HG03097 (cell line): ENCODE results near the gene POLR3E.

Source experiments
- ATAC-seq: cut with Tn5 transposase; IDR thresholded peaks from one replicate; pipeline ENCODE4 v1.9.1; 2021; ENCODE audit not compliant: unreplicated experiment, low FRiP score

Gene POLR3E

GRCh38 chr16:22380529-22380928, 83.3 kb downstream of the POLR3E start:
- ATAC-seq, result no peak

- no peak for ATAC-seq
Measured at GRCh38 chr16:22381392-22381791, 84.2 kb downstream of the POLR3E start.

GRCh38 chr16:22383827-22384226, 86.6 kb downstream of the POLR3E start:
- ATAC-seq, result no peak
